Body of pancreas (tissue), 4 donors: Measurements from ENCODE around the gene GIPR.

Experiments
- POLR2A ChIP-seq, 3 donors: fragments of 450-650 bp; IDR thresholded peaks; one replicate each; pipeline ENCODE4 v1.6.1; 2016; ENCODE audit warnings: antibody characterized with exemption in 3 of 3, mild to moderate bottlenecking in 2 of 3
- TF ChIP-seq, protein P1 (sequence below), 7 experiments: fragments of 450-650 bp in 4 of 7; fragments of 200-600 bp in 3 of 7; sonication (generic) in 3 of 7; IDR thresholded peaks; one replicate each; pipeline ENCODE4 v1.5.1; 2016 to 2019; ENCODE audit warnings: antibody characterized with exemption in 7 of 7

DNA sequence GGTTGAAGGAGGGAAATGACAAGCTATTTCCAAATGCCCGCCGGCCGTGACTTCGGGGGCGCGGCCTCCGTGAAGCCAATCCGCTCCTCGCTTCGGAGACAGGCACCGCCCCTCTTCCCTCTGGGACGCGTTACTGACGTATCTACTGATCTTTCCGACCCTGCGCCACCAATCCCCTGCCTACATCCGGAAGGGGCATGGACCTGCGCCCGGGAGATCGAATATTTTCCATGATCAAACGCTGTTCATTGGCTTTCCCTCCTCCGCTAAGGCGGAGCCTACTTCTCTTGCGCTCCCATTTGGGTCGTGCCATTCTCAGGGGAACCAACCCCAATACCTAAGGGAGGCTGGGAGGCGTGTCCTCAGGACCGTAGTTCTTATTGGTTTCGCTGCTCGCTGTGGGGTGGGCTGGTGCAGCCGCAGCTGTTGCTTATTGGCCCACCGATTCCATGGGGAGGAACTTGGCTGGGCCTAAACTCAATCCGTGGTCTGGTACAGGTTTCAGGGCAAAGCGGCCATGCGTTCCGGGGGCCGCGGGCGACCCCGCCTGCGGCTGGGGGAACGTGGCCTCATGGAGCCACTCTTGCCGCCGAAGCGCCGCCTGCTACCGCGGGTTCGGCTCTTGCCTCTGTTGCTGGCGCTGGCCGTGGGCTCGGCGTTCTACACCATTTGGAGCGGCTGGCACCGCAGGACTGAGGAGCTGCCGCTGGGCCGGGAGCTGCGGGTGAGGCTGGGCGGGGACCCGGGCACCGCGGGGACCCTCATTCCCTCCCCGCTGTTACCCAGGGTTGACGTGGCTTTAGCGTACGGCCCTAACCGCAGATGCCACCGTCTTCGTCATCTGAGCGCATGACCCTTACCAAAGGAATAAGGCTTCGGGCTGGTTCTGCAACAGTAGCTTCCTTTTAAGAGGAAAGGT is 24.4 kb downstream of the GIPR start, which contains the start of gene QPCTL:
- TF ChIP-seq, protein P1, sequence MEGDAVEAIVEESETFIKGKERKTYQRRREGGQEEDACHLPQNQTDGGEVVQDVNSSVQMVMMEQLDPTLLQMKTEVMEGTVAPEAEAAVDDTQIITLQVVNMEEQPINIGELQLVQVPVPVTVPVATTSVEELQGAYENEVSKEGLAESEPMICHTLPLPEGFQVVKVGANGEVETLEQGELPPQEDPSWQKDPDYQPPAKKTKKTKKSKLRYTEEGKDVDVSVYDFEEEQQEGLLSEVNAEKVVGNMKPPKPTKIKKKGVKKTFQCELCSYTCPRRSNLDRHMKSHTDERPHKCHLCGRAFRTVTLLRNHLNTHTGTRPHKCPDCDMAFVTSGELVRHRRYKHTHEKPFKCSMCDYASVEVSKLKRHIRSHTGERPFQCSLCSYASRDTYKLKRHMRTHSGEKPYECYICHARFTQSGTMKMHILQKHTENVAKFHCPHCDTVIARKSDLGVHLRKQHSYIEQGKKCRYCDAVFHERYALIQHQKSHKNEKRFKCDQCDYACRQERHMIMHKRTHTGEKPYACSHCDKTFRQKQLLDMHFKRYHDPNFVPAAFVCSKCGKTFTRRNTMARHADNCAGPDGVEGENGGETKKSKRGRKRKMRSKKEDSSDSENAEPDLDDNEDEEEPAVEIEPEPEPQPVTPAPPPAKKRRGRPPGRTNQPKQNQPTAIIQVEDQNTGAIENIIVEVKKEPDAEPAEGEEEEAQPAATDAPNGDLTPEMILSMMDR (IDR thresholded peaks at IDR 0.05): peak in 1 of 7 experiments; percentile 0
- peak; percentile 54 to 83 (median 77) for TF ChIP-seq POLR2A (IDR thresholded peaks at IDR 0.05)
